Tibial nerve (tissue), 3 donors: Measurements from ENCODE around the gene DNAJB4.

Experiments used
- CTCF ChIP-seq, 5 experiments: fragments of 200-600 bp in 3 of 5; fragments of 450-650 bp in 2 of 5; sonication (generic) in 3 of 5; IDR thresholded peaks; one replicate each; pipeline ENCODE4 v1.5.1; 2016 to 2019; ENCODE audit warnings: antibody characterized with exemption in 5 of 5, mild to moderate bottlenecking in 3 of 5, moderate library complexity in 2 of 5
- POLR2A ChIP-seq, 2 donors: fragments of 450-650 bp; IDR thresholded peaks; one replicate each; pipeline ENCODE4 v1.6.1; 2017; ENCODE audit warnings: antibody characterized with exemption in 2 of 2, mild to moderate bottlenecking in 2 of 2, moderate library complexity in 2 of 2

- TF ChIP-seq CTCF (IDR thresholded peaks at IDR 0.05) = no peak
- no peak for TF ChIP-seq POLR2A (IDR thresholded peaks at IDR 0.05)
These were observed 25.1 kb downstream of the DNAJB4 start for GRCh38 chr1:78029793-78030192.
